Endothelial cell of umbilical vein (primary cell): ENCODE results near the gene LTF. TPM values are rescaled to one million over a fixed set of nuclear protein-coding genes. Genes with fewer than 3 reads are reported as not detected.

ENCODE experiments used
- BruUV-seq: library from RNA; stranded (reverse); fragments of 400-500 nt; replicated peaks from 2 replicates; lab custom pipeline; 2021; lab: Mats Ljungman, UMichigan
- CTCF ChIA-PET: fragments of 300-600, 350-600 bp; sonication (Branson Sonifier 250); formaldehyde crosslinking; loops from one replicate; lab custom pipeline; 2021; ENCODE audit warnings: antibody characterized with exemption, inconsistent platforms; lab: Charles Lee
- POLR2A ChIA-PET: fragments of 300-600, 350-600 bp; sonication (Branson Sonifier 250); formaldehyde crosslinking; loops from one replicate; lab custom pipeline; 2021; ENCODE audit warnings: antibody characterized with exemption, inconsistent platforms; lab: Charles Lee
- DNase-seq: peaks from one replicate; pipeline ENCODE4 v3.0.0-alpha.2; 2011; ENCODE audit warnings: low read depth, low spot score
- FAIRE-seq: peaks from 2 replicates; lab custom pipeline; 2011; peaks lifted over from hg19 to GRCh38; lab: Jason Lieb, UNC
- H2AFZ ChIP-seq: 2 replicates; pipeline ENCODE4 v1.6.0; 2012; ENCODE audit warnings: low read depth, low read length, control low read depth, inconsistent platforms
- H3K27ac ChIP-seq: 2 replicates; pipeline ENCODE4 v1.5.1; 2011; ENCODE audit warnings: low read depth, mild to moderate bottlenecking, control low read depth, low read length, moderate library complexity; ENCODE audit not compliant: insufficient read depth
- H3K27me3 ChIP-seq, 2 experiments: 2 replicates each; pipeline versions ENCODE4 v1.6.0 to v1.6.1; 2011; ENCODE audit warnings: low read length in 2 of 2, mixed read lengths in 1 of 2; ENCODE audit not compliant: control insufficient read depth in 2 of 2, insufficient read depth in 2 of 2
- H3K36me3 ChIP-seq, 2 experiments: 2 replicates in 1 of 2; 3 replicates in 1 of 2; pipeline ENCODE4 v1.5.1; 2011; ENCODE audit warnings: low read length in 2 of 2, mild to moderate bottlenecking in 1 of 2, moderate library complexity in 1 of 2; ENCODE audit not compliant: control insufficient read depth in 2 of 2, insufficient read depth in 2 of 2; ENCODE audit errors: extremely low read depth in 1 of 2
- H3K4me1 ChIP-seq: 3 replicates; pipeline ENCODE4 v1.5.1; 2011; ENCODE audit warnings: mild to moderate bottlenecking, low read length; ENCODE audit not compliant: control insufficient read depth, insufficient read depth; ENCODE audit errors: extremely low read depth
- H3K4me2 ChIP-seq: 2 replicates; pipeline ENCODE4 v1.6.1; 2011; ENCODE audit warnings: low read length, control low read depth, mixed read lengths; ENCODE audit not compliant: insufficient read depth
- H3K4me3 ChIP-seq, 3 experiments: fragments of 200-600 bp in 1 of 3; sonication (generic), shearing (Covaris generic) in 1 of 3; replicated peaks in 1 of 3; 2 replicates each; pipeline ENCODE4 v1.5.1; 2011 to 2016; ENCODE audit warnings: control low read depth in 3 of 3, low read length in 3 of 3, mild to moderate bottlenecking in 2 of 3, inconsistent platforms in 1 of 3, low read depth in 1 of 3, moderate library complexity in 1 of 3; ENCODE audit not compliant: insufficient read depth in 1 of 3
- H3K79me2 ChIP-seq: 2 replicates; pipeline ENCODE4 v1.6.0; 2012; ENCODE audit warnings: low read length, inconsistent platforms; ENCODE audit not compliant: control insufficient read depth, insufficient read depth
- H3K9ac ChIP-seq: replicated peaks from 2 replicates; pipeline ENCODE3; 2011; ENCODE audit warnings: low read length, control low read depth; ENCODE audit not compliant: insufficient read depth; ENCODE audit errors: extremely low read depth
- H3K9me1 ChIP-seq: replicated peaks from 3 replicates; pipeline ENCODE4 v1.6.0; 2011; ENCODE audit warnings: mild to moderate bottlenecking, low read length; ENCODE audit not compliant: control insufficient read depth, insufficient read depth; ENCODE audit errors: extremely low read depth
- H3K9me3 ChIP-seq: replicated peaks from 2 replicates; pipeline ENCODE4 v1.5.1; 2012; ENCODE audit warnings: low read length, inconsistent platforms; ENCODE audit not compliant: control insufficient read depth, insufficient read depth
- H4K20me1 ChIP-seq: replicated peaks from 2 replicates; pipeline ENCODE3; 2011; ENCODE audit warnings: mild to moderate bottlenecking, low read length; ENCODE audit not compliant: control insufficient read depth, insufficient read depth; ENCODE audit errors: extremely low read depth
- CTCF ChIP-seq, 2 donors: IDR thresholded peaks; 1 replicate in 1 of 2; 2 replicates in 1 of 2; pipeline ENCODE4 v1.5.1; 2011; ENCODE audit warnings: low read length in 2 of 2, mild to moderate bottlenecking in 2 of 2, moderate library complexity in 2 of 2, control low read depth in 1 of 2, inconsistent platforms in 1 of 2, low read depth in 1 of 2; ENCODE audit not compliant: insufficient read depth in 1 of 2; ENCODE audit errors: extremely low read depth in 1 of 2
- EZH2 ChIP-seq: IDR thresholded peaks from 2 replicates; pipeline ENCODE4 v1.6.1; 2012; ENCODE audit warnings: borderline replicate concordance, low read depth, mild to moderate bottlenecking, moderate library complexity, low read length, inconsistent platforms; ENCODE audit not compliant: severe bottlenecking
- FOS ChIP-seq: IDR thresholded peaks from 2 replicates; pipeline ENCODE4 v1.6.1; 2011; ENCODE audit warnings: mild to moderate bottlenecking, low read length, moderate library complexity, borderline replicate concordance; ENCODE audit not compliant: insufficient read depth
- GATA2 ChIP-seq: IDR thresholded peaks from 2 replicates; pipeline ENCODE4 v1.7.0; 2011; ENCODE audit warnings: low read depth, mild to moderate bottlenecking, moderate library complexity, mixed read lengths, low read length; ENCODE audit not compliant: insufficient read length, insufficient read depth
- JUN ChIP-seq: IDR thresholded peaks from 2 replicates; pipeline ENCODE4 v1.6.1; 2011; ENCODE audit warnings: borderline replicate concordance, low read depth; ENCODE audit not compliant: insufficient read length, insufficient read depth
- MAX ChIP-seq: IDR thresholded peaks from 2 replicates; pipeline ENCODE4 v1.6.1; 2011; ENCODE audit not compliant: insufficient read depth, insufficient read length
- MYC ChIP-seq: IDR thresholded peaks from one replicate; pipeline ENCODE4 v1.6.1; 2011; ENCODE audit warnings: mild to moderate bottlenecking, low read depth, low read length
- POLR2A ChIP-seq: IDR thresholded peaks from 2 replicates; pipeline ENCODE4 v1.6.1; 2012; ENCODE audit warnings: low read depth, mild to moderate bottlenecking, control low read depth, low read length
- POLR2AphosphoS5 ChIP-seq: IDR thresholded peaks from 2 replicates; pipeline ENCODE4 v1.6.1; 2012; ENCODE audit warnings: low read depth, mild to moderate bottlenecking, control low read depth, low read length, moderate library complexity; ENCODE audit not compliant: insufficient read depth
- dilution Hi-C: fragments of 300-500 bp; cut with MboI; formaldehyde crosslinking; loops from one replicate; pipeline ENCODE4 v1.15.0; 2019; ENCODE audit warnings: low sequenced_read_pairs; ENCODE audit not compliant: extremely low pct_ligation_motif_present
- intact Hi-C: fragments of 100-400 bp; cut with micrococcal nuclease; formaldehyde crosslinking; loops from one replicate; pipeline ENCODE4 v1.10.0; 2022
- polyA plus RNA-seq, 4 experiments: library from polyadenylated mRNA; depleted of rRNA in 3 of 4; stranded (reverse) in 3 of 4; unstranded in 1 of 4; fragments of >200 nt; gene quantifications; 2 replicates each; pipeline versions ENCODE4 v1.2.1 to v1.2.3, GENCODE V29; 2011 to 2012; ENCODE audit warnings: missing spikeins in 1 of 4
- total RNA-seq: library from RNA; stranded (reverse); gene quantifications from 2 replicates; pipeline ENCODE4 v1.2.3, GENCODE V29; 2021

Gene LTF
- total and polyA plus RNA-seq, 2 donors (not counting 3 experiments of a cell fraction or from before 2014, with no cell fraction given) = not detected

- intact Hi-C loops (no loop called here), dilution Hi-C loops (no loop called here)
- Histone ChIP-seq H3K9ac (no peak overlapping the region), H3K79me2 (no peaks in the 10 kb centered on the region), H3K36me3 (no peaks in the 10 kb centered on the region), H4K20me1 (no peaks in the 10 kb centered on the region), H3K9me1 (no peaks in the 10 kb centered on the region), H3K4me3 (no peak overlapping the region), H2AFZ (no peak overlapping the region), H3K9me3 (no peaks in the 10 kb centered on the region), H3K4me2 (no peak overlapping the region), H3K27me3 (peaks cover 0 to 2% of the 10 kb centered on the region in 2 experiments), H3K4me1 (no peaks in the 10 kb centered on the region), H3K27ac (no peak overlapping the region)
- BruUV-seq = no TSS peak
- FAIRE-seq (no peak), DNase-seq (no peak)
- ChIA-PET CTCF (interaction anchor here (1.4 kb wide), 1 partner anchor 17 kb away, joined by 4 read pairs; no protein-coding TSS in a partner anchor), POLR2A (no interaction called here)
- no peak for TF ChIP-seq MAX
- no peak for TF ChIP-seq CTCF (IDR thresholded peaks at IDR 0.05; ENCODE audit: extremely low read depth in 1 of 2, insufficient read depth in 1 of 2, low read depth in 1 of 2, low read length in 2 of 2)
- TF ChIP-seq JUN = no peak
- TF ChIP-seq GATA2 = no peak
- TF ChIP-seq MYC = no peak
- TF ChIP-seq POLR2AphosphoS5 = no peak
- no peak for TF ChIP-seq FOS
- TF ChIP-seq EZH2 = no peak
- TF ChIP-seq POLR2A = no peak
These were observed 41.8 kb upstream of the LTF start for GRCh38 chr3:46506526-46506925.
